Rectal smooth muscle tissue (tissue), 1 donor: ENCODE results near the gene TFDP2.
"Not testable (repeated sequence)": the region's sequence is repeated elsewhere in the genome, so short reads cannot be mapped to it uniquely, and the experiment has no call there.

Source experiments
- H3K27ac ChIP-seq: one replicate; pipeline ENCODE4 v1.7.0; 2013; ENCODE audit warnings: low read depth, low read length, inconsistent platforms
- H3K27me3 ChIP-seq: one replicate; pipeline ENCODE4 v1.7.0; 2013; ENCODE audit warnings: low read length; ENCODE audit not compliant: control insufficient read depth, insufficient read depth
- H3K36me3 ChIP-seq: one replicate; pipeline ENCODE4 v1.7.0; 2013; ENCODE audit warnings: low read length; ENCODE audit not compliant: control insufficient read depth, insufficient read depth
- H3K4me1 ChIP-seq: one replicate; pipeline ENCODE4 v1.7.0; 2013; ENCODE audit warnings: low read length; ENCODE audit not compliant: control insufficient read depth, insufficient read depth
- H3K4me3 ChIP-seq: one replicate; pipeline ENCODE4 v1.7.0; 2013; ENCODE audit warnings: low read length
- H3K9ac ChIP-seq: one replicate; pipeline ENCODE4 v1.7.0; 2013; ENCODE audit warnings: low read length

The TFDP2 gene

GRCh38 chr3:142117056-142117851 lies 32.1 kb downstream of the TFDP2 start:
- no peaks in the 10 kb centered on the region for H3K36me3 ChIP-seq
- H3K4me1 ChIP-seq: no peaks in the 10 kb centered on the region
- H3K27ac ChIP-seq: no peak overlapping the region
- H3K27me3 ChIP-seq: no peaks in the 10 kb centered on the region
- H3K9ac ChIP-seq: no peak overlapping the region
- H3K4me3 ChIP-seq: no peak overlapping the region

DNA sequence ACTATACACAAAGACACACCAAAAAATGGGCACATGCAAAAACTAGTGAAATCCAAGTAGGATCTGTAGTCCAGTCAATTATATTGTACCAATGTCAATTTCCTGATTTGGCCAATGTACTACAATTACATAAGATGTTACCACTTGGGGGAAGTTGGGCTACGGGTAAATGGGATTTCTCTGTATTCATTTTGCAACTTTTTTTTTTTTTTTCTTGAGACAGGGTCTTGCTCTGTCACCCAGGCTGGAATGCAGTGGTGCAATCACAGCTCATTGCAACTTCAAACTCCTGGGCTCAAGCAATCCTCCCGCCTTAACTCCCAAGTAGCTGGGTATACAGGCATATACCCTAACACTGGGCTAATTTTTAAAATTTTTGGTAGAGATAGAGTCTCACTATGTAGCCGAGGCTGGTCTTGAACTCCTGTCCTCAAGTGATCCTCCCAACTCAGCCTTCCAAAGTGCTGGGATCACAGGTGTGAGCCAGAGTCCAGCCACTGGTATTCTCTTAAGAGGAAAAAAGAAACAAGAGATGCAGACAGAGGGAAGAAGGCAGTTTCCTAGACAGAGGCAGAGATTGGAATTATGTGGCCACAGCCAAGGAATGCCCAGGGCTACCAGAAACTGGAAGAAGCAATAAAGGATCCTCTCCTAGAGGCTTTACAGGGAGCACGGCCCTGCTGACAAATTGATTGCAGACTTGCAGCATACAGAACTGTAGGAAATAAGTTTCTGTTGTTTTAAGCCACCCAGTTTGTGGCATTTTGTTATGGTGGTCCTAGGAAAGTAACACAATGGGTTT lies 33.3 kb downstream of the TFDP2 start:
- H3K4me3 ChIP-seq: no peak overlapping the region
- H3K27me3 ChIP-seq: no peaks in the 10 kb centered on the region

GRCh38 chr3:142112601-142113000 lies 36.7 kb downstream of the TFDP2 start:
- H3K9ac ChIP-seq: no peak overlapping the region
- no peak overlapping the region for H3K27ac ChIP-seq
- no peaks in the 10 kb centered on the region for H3K27me3 ChIP-seq
- no peaks in the 10 kb centered on the region for H3K36me3 ChIP-seq
- no peaks in the 10 kb centered on the region for H3K4me1 ChIP-seq
- no peak overlapping the region for H3K4me3 ChIP-seq

More for the DNA sequence above, 33.3 kb downstream of the TFDP2 start:
- no peak overlapping the region for H3K9ac ChIP-seq
- no peak overlapping the region for H3K27ac ChIP-seq
- no peaks in the 10 kb centered on the region for H3K4me1 ChIP-seq
- no peaks in the 10 kb centered on the region for H3K36me3 ChIP-seq

DNA sequence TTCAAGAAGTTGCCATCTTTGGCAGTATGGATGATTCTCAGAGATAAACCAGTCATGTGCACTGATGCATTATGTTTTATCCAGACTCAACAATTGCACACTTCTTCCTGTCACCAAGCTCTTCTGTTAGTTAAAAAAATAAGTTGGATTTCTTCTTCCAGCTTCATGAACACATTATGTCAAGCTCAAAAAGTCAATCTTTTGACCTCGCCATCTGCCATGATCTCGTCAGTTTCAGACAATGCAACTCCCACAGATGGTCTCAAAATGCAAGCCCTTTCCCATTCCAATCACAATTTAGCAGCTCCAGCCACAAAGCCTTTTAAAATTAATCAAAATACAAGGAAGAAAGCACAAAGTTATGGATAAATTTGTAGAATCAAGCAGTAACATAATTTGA lies 42.8 kb downstream of the TFDP2 start:
- Histone ChIP-seq H3K27me3 (no peaks in the 10 kb centered on the region), H3K27ac (no peak overlapping the region), H3K36me3 (no peaks in the 10 kb centered on the region), H3K9ac (no peak overlapping the region), H3K4me3 (no peak overlapping the region), H3K4me1 (no peaks in the 10 kb centered on the region)

DNA sequence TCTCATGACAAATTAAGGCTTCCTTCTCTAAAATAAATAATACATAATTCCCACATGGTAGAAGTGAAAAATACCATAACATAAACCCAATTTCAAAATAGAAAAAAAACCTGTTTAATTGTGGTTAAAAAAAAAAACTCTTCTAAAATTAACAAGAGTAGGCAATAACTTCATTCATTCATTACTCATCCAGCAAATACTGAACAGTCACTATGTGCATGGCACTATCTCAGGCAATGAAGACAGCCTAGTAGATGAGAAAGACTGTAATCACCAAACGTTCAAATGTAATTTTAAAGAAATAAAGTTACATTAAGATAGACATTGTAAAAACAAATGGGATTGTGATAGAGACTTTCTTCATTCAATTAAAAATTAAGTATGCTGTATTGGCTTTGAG lies 43.4 kb downstream of the TFDP2 start:
- no peaks in the 10 kb centered on the region for H3K36me3 ChIP-seq
- H3K27ac ChIP-seq: no peak overlapping the region
- H3K27me3 ChIP-seq: no peaks in the 10 kb centered on the region

DNA sequence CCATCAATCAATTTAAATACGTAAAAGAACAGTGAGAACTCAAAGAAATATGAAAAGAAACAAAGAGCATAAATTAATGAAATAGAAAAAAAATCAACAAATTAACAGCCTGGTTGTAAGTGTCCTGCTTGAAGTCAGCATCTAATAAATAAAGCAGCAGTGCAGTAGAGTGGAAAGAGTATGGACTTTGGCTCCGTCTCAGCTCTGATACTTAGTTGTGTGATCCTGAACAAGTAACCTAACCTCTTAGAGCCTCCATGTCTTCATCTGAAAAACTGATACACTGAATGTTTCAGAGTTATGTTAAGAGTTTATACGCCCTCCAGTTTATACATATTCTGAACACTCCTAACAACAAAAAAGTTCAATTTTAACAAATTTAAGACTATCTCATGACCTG lies 44.6 kb downstream of the TFDP2 start:
- Histone ChIP-seq H3K9ac (no peak overlapping the region), H3K4me3 (no peak overlapping the region), H3K4me1 (no peaks in the 10 kb centered on the region), H3K36me3 (no peaks in the 10 kb centered on the region), H3K27ac (no peak overlapping the region), H3K27me3 (no peaks in the 10 kb centered on the region)

More for the DNA sequence above, 43.4 kb downstream of the TFDP2 start:
- no peak overlapping the region for H3K4me3 ChIP-seq
- H3K4me1 ChIP-seq: no peaks in the 10 kb centered on the region
- H3K9ac ChIP-seq: no peak overlapping the region

DNA sequence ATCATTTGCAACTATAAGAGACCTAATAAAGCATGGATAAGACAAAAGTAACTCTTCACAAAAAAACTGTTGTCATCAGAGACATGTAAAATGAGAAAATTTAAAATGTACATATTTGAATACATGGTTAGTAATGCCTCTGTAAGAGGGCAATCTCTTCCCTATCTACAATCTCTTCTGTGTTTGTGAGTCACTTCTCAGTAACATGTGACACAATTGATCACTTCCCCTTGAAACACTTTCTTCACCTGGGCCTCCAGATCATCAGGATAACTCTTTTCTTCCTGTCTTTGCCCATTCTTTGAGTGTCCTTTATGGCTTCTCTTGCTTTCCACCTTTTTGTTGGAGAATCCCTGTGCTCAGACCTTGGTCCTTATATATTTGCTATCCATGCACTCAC lies 50.4 kb downstream of the TFDP2 start:
- Histone ChIP-seq H3K27ac (no peak overlapping the region), H3K4me1 (no peaks in the 10 kb centered on the region), H3K27me3 (no peaks in the 10 kb centered on the region), H3K9ac (no peak overlapping the region), H3K4me3 (no peak overlapping the region), H3K36me3 (no peaks in the 10 kb centered on the region)

GRCh38 chr3:142097099-142097843 lies 52.1 kb downstream of the TFDP2 start:
- Histone ChIP-seq H3K4me1 (no peaks in the 10 kb centered on the region), H3K27ac (no peak overlapping the region), H3K9ac (no peak overlapping the region)

GRCh38 chr3:142095841-142096240 lies 53.5 kb downstream of the TFDP2 start:
- Histone ChIP-seq H3K9ac (no peak overlapping the region), H3K27me3 (no peaks in the 10 kb centered on the region), H3K4me3 (no peak overlapping the region), H3K4me1 (no peaks in the 10 kb centered on the region), H3K36me3 (no peaks in the 10 kb centered on the region), H3K27ac (no peak overlapping the region)

More at GRCh38 chr3:142097099-142097843, 52.1 kb downstream of the TFDP2 start:
- Histone ChIP-seq H3K36me3 (no peaks in the 10 kb centered on the region), H3K4me3 (no peak overlapping the region), H3K27me3 (no peaks in the 10 kb centered on the region)

DNA sequence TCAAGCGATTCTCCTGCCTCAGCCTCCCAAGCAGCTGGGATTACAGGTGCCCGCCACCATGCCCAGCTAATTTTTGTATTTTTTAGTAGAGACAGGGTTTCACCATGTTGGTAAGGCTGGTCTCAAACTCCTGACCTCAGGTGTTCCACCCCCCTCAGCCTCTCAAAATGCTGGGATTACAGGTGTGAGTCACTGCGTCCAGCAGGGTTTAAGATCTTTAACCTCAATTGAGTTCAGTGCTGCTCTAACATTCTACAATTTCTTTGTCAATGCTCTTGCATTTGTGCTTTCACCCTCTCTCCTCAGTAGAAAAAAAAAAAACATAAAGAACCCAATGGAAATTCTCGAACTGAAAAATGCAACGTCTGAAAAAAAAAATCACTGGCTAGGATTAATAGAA lies 60.4 kb downstream of the TFDP2 start:
- not testable (repeated sequence) for H3K4me1 ChIP-seq, H3K27ac ChIP-seq, H3K9ac ChIP-seq, H3K36me3 ChIP-seq, H3K27me3 ChIP-seq, H3K4me3 ChIP-seq

DNA sequence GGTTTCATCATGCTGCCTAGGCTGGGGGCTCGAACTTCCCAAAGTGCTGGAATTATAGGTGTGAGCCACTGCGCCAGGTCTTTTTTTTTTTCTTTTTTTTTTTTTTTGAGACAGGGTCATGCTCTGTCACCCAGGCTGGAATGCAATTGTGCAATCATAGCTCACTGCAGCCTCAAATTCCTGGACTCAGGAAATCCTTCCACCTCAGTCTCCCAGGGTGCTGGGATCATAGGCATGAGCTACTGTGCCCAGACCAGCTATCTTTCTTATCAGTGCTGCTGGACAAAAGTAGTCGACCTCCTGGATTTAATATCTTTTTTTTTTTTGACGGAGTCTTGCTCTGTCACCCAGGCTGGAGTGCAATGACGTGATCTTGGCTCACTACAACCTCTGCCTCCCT lies 60.8 kb downstream of the TFDP2 start:
- no peak overlapping the region for H3K27ac ChIP-seq

DNA sequence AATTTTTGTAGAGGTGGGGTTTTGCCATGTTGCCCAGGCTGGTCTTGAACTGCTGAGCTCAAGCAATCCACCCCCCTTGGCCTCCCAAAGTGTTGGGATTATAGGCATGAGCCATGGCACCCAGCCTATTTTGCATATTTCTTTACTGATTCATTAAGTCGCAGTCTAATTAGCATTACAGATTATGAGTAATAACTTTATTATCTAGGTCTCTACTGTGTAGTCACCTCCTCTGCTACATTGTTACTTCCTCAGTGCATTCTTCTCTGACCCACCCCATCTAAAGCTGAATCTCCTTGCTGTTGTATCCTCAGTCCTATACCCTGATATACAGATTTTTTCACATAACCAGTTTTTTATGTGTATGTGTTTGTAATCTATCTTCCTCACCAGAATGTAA lies 61.7 kb downstream of the TFDP2 start:
- Histone ChIP-seq H3K9ac (no peak overlapping the region), H3K27ac (no peak overlapping the region), H3K4me1 (no peaks in the 10 kb centered on the region), H3K27me3 (no peaks in the 10 kb centered on the region), H3K36me3 (no peaks in the 10 kb centered on the region), H3K4me3 (no peak overlapping the region)

More for the DNA sequence above, 60.8 kb downstream of the TFDP2 start:
- Histone ChIP-seq H3K9ac (no peak overlapping the region), H3K27me3 (no peaks in the 10 kb centered on the region), H3K36me3 (no peaks in the 10 kb centered on the region), H3K4me3 (no peak overlapping the region), H3K4me1 (no peaks in the 10 kb centered on the region)
